ENCODE results near the gene GPC6. TPM values are rescaled to one million over a fixed set of nuclear protein-coding genes. Genes with fewer than 3 reads are reported as not detected.

Gene GPC6
- total and polyA plus RNA-seq, 2 donors (not counting 3 experiments of a cell fraction or from before 2014, with no cell fraction given), result 0.01 TPM; not detected in 1

- intact Hi-C loops (cut with micrococcal nuclease), result no loop called here
- no peak for DNase-seq (ENCODE audit: low read depth, low spot score)
- ChIA-PET CTCF (no interaction called here), POLR2A (no interaction called here)
- Histone ChIP-seq H3K4me1 (ENCODE audit: control insufficient read depth, extremely low read depth, insufficient read depth, low read length) (peaks cover 5% of the 10 kb centered on the region), H4K20me1 (replicated peaks; ENCODE audit: control insufficient read depth, extremely low read depth, insufficient read depth, low read length) (no peaks in the 10 kb centered on the region), H3K9ac (replicated peaks; ENCODE audit: extremely low read depth, insufficient read depth, low read length) (no peak overlapping the region), H3K27ac (ENCODE audit: insufficient read depth, low read depth, low read length) (no peak overlapping the region), H3K79me2 (ENCODE audit: control insufficient read depth, insufficient read depth, low read length) (no peaks in the 10 kb centered on the region), H3K27me3 (ENCODE audit: control insufficient read depth in 2 of 2, insufficient read depth in 2 of 2, low read length in 2 of 2) (no peaks in the 10 kb centered on the region), H3K9me3 (replicated peaks; ENCODE audit: control insufficient read depth, insufficient read depth, low read length) (no peaks in the 10 kb centered on the region), H3K4me2 (ENCODE audit: insufficient read depth, low read length) (no peak overlapping the region), H3K9me1 (replicated peaks; ENCODE audit: control insufficient read depth, extremely low read depth, insufficient read depth, low read length) (no peaks in the 10 kb centered on the region), H3K4me3 (replicated peaks in 1 of 3; ENCODE audit: insufficient read depth in 1 of 3, low read depth in 1 of 3, low read length in 3 of 3) (no peak overlapping the region), H3K36me3 (ENCODE audit: control insufficient read depth in 2 of 2, extremely low read depth in 1 of 2, insufficient read depth in 2 of 2, low read length in 2 of 2) (no peaks in the 10 kb centered on the region), H2AFZ (ENCODE audit: low read depth, low read length) (no peak overlapping the region)
- no TSS peak for BruUV-seq (replicated peaks)
- FAIRE-seq, result no peak
- dilution Hi-C loops (cut with MboI; ENCODE audit: extremely low pct_ligation_motif_present, low sequenced_read_pairs), result no loop called here
- TF ChIP-seq, protein P1, sequence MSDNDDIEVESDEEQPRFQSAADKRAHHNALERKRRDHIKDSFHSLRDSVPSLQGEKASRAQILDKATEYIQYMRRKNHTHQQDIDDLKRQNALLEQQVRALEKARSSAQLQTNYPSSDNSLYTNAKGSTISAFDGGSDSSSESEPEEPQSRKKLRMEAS (IDR thresholded peaks at IDR 0.05; ENCODE audit: insufficient read depth, insufficient read length), result no peak
- no peak for TF ChIP-seq POLR2AphosphoS5 (IDR thresholded peaks at IDR 0.05; ENCODE audit: insufficient read depth, low read depth, low read length)
- no peak for TF ChIP-seq POLR2A (IDR thresholded peaks at IDR 0.05; ENCODE audit: low read depth, low read length)
- TF ChIP-seq JUN (IDR thresholded peaks at IDR 0.05; ENCODE audit: borderline replicate concordance, insufficient read depth, insufficient read length, low read depth), result no peak
- TF ChIP-seq, protein P2, sequence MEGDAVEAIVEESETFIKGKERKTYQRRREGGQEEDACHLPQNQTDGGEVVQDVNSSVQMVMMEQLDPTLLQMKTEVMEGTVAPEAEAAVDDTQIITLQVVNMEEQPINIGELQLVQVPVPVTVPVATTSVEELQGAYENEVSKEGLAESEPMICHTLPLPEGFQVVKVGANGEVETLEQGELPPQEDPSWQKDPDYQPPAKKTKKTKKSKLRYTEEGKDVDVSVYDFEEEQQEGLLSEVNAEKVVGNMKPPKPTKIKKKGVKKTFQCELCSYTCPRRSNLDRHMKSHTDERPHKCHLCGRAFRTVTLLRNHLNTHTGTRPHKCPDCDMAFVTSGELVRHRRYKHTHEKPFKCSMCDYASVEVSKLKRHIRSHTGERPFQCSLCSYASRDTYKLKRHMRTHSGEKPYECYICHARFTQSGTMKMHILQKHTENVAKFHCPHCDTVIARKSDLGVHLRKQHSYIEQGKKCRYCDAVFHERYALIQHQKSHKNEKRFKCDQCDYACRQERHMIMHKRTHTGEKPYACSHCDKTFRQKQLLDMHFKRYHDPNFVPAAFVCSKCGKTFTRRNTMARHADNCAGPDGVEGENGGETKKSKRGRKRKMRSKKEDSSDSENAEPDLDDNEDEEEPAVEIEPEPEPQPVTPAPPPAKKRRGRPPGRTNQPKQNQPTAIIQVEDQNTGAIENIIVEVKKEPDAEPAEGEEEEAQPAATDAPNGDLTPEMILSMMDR (IDR thresholded peaks at IDR 0.05; ENCODE audit: extremely low read depth in 1 of 2, insufficient read depth in 1 of 2, low read depth in 1 of 2, low read length in 2 of 2), result no peak
- no peak for TF ChIP-seq EZH2 (IDR thresholded peaks at IDR 0.05; ENCODE audit: borderline replicate concordance, low read depth, low read length, severe bottlenecking)
- no peak for TF ChIP-seq FOS (IDR thresholded peaks at IDR 0.05; ENCODE audit: borderline replicate concordance, insufficient read depth, low read length)
- TF ChIP-seq GATA2 (IDR thresholded peaks at IDR 0.05; ENCODE audit: insufficient read depth, insufficient read length, low read depth, low read length), result no peak
- TF ChIP-seq MYC (IDR thresholded peaks at IDR 0.05; ENCODE audit: low read depth, low read length), result no peak
Measured at GRCh38 chr13:93753639-93754038, 527.0 kb downstream of the GPC6 start.

All from endothelial cell of umbilical vein (primary cell).